Peyer's patch (tissue), 4 donors: ENCODE results near the gene RTN4R.

Source experiments
- POLR2A ChIP-seq, 2 donors: fragments of 450-650 bp; IDR thresholded peaks; one replicate each; pipeline ENCODE4 v1.5.1; 2017; ENCODE audit warnings: antibody characterized with exemption in 2 of 2, mild to moderate bottlenecking in 2 of 2, moderate library complexity in 2 of 2
- TF ChIP-seq, protein P1 (sequence below), 6 experiments: fragments of 450-650 bp in 4 of 6; fragments of 200-600 bp in 2 of 6; sonication (generic) in 1 of 6; IDR thresholded peaks; one replicate each; pipeline ENCODE4 v1.5.1; 2017 to 2019; ENCODE audit warnings: antibody characterized with exemption in 6 of 6, mild to moderate bottlenecking in 3 of 6, moderate library complexity in 1 of 6

- TF ChIP-seq, protein P1, sequence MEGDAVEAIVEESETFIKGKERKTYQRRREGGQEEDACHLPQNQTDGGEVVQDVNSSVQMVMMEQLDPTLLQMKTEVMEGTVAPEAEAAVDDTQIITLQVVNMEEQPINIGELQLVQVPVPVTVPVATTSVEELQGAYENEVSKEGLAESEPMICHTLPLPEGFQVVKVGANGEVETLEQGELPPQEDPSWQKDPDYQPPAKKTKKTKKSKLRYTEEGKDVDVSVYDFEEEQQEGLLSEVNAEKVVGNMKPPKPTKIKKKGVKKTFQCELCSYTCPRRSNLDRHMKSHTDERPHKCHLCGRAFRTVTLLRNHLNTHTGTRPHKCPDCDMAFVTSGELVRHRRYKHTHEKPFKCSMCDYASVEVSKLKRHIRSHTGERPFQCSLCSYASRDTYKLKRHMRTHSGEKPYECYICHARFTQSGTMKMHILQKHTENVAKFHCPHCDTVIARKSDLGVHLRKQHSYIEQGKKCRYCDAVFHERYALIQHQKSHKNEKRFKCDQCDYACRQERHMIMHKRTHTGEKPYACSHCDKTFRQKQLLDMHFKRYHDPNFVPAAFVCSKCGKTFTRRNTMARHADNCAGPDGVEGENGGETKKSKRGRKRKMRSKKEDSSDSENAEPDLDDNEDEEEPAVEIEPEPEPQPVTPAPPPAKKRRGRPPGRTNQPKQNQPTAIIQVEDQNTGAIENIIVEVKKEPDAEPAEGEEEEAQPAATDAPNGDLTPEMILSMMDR (IDR thresholded peaks at IDR 0.05) = no peak
- TF ChIP-seq POLR2A (IDR thresholded peaks at IDR 0.05) = no peak
Measured at GRCh38 chr22:20281891-20282290, 13.8 kb upstream of the RTN4R start.
